Hepatocyte (in vitro differentiated cells): ENCODE results near the gene JAKMIP3. TPM values are rescaled to one million over a fixed set of nuclear protein-coding genes. Genes with fewer than 3 reads are reported as not detected.

Experiments used
- DNase-seq: peaks from one replicate; pipeline ENCODE4 v3.0.0-alpha.2; 2016; ENCODE audit warnings: low spot score
- H2AFZ ChIP-seq: fragments of 200-600 bp; sonication (generic); 2 replicates; pipeline ENCODE4 v1.6.0; 2016; ENCODE audit warnings: antibody characterized with exemption, mild to moderate bottlenecking
- H3K27ac ChIP-seq: fragments of 200-600 bp; sonication (generic); 2 replicates; pipeline ENCODE4 v1.5.1; 2016; ENCODE audit warnings: mild to moderate bottlenecking
- H3K27me3 ChIP-seq: fragments of 200-600 bp; sonication (generic); 2 replicates; pipeline ENCODE4 v1.6.1; 2016
- H3K36me3 ChIP-seq: fragments of 200-600 bp; sonication (generic); replicated peaks from 2 replicates; pipeline ENCODE4 v1.5.1; 2016; ENCODE audit warnings: low read depth; ENCODE audit not compliant: insufficient read depth
- H3K4me1 ChIP-seq: fragments of 200-600 bp; sonication (generic); 2 replicates; pipeline ENCODE4 v1.5.1; 2016; ENCODE audit warnings: mild to moderate bottlenecking, moderate library complexity; ENCODE audit not compliant: insufficient read depth
- H3K4me2 ChIP-seq: fragments of 200-600 bp; sonication (generic); 2 replicates; pipeline ENCODE4 v1.6.0; 2016
- H3K4me3 ChIP-seq: fragments of 200-600 bp; sonication (generic); 2 replicates; pipeline ENCODE4 v1.5.1; 2016; ENCODE audit warnings: mild to moderate bottlenecking
- H3K79me2 ChIP-seq: fragments of 200-600 bp; sonication (generic); 2 replicates; pipeline ENCODE4 v1.6.0; 2017; ENCODE audit warnings: mild to moderate bottlenecking
- H3K9me2 ChIP-seq: fragments of 200-600 bp; sonication (generic); replicated peaks from 2 replicates; pipeline ENCODE4 v1.6.0; 2017; ENCODE audit warnings: mild to moderate bottlenecking; ENCODE audit not compliant: insufficient read depth
- H3K9me3 ChIP-seq: fragments of 200-600 bp; sonication (generic); 2 replicates; pipeline ENCODE4 v1.5.1; 2016; ENCODE audit warnings: low read depth, mild to moderate bottlenecking
- H4K20me1 ChIP-seq: fragments of 200-600 bp; sonication (generic); 2 replicates; pipeline ENCODE4 v1.6.0; 2016; ENCODE audit warnings: mild to moderate bottlenecking; ENCODE audit not compliant: insufficient read depth, poor library complexity, severe bottlenecking
- EZH2 ChIP-seq: fragments of 200-600 bp; sonication (generic); IDR thresholded peaks from 2 replicates; pipeline ENCODE4 v1.6.1; 2016; ENCODE audit warnings: antibody characterized with exemption, mild to moderate bottlenecking, borderline replicate concordance
- EZH2phosphoT487 ChIP-seq: fragments of 200-600 bp; sonication (generic); IDR thresholded peaks from one replicate; pipeline ENCODE4 v1.6.1; 2018; ENCODE audit warnings: antibody characterized with exemption, mild to moderate bottlenecking, low read depth, moderate library complexity; ENCODE audit not compliant: unreplicated experiment, severe bottlenecking
- WGBS: methylation state at CpG from one replicate; pipeline ENCODE4 v1.1.6; 2016; ENCODE audit warnings: low lambda C conversion rate; ENCODE audit errors: missing lambda C conversion rate; 5-methylcytosine and 5-hydroxymethylcytosine counted together
- polyA plus RNA-seq: library from polyadenylated mRNA; unstranded; fragments of >200 nt; fragmentation: Nextera tagmentation; extraction: Ambion mirVana; gene quantifications from 2 replicates; pipeline ENCODE4 v1.2.1, GENCODE V29; 2016
- total RNA-seq: library from RNA; depleted of rRNA; stranded (reverse); fragments of >200 nt; gene quantifications from 2 replicates; pipeline ENCODE4 v1.2.3, GENCODE V29; 2014
- TF ChIP-seq, protein P1 (sequence below): fragments of 200-600 bp; sonication (generic); IDR thresholded peaks from 2 replicates; pipeline ENCODE4 v1.5.1; 2016; ENCODE audit warnings: antibody characterized with exemption, mild to moderate bottlenecking; ENCODE audit not compliant: poor library complexity

Gene JAKMIP3
- total RNA-seq (0.10 and 0.32 TPM in 2 replicates), polyA plus RNA-seq (0.02 and 0.56 TPM in 2 replicates)

DNA sequence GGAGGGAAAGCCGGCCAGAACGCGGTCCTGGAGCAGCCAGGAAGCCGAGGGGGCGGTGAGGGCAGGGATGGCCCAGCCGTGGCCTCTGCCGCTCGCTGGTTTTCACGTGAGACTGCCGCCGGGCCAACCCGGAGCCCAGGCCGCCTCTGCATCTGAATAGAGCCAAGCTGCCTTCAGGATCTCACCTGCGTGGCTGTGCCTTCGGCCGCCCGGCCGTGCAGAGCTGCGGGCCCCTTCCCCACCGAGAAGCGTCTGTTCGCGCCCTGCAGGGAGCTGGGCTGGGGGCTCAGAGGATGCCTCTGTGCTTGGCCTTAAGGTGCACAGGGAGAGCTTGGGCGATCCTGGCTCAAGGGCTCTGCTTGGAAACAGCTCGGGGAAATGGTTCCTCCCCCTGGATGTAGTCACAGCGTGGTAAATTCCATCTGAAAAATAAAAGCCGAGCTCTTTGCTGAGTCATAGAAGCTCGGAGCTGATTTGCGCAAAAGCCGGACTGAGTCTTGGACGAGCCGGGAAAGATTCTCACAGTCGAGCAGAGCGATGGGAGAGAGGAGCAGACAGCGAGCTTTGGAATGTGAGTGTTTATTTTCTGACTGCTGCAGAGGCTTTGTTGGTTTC, at the start of gene JAKMIP3:
Gene JAKMIP3 (plus strand): TSS at position 456 of the 615 bp plus-strand sequence. CDS start 38,863 bp downstream, outside the sequence.
- Histone ChIP-seq H3K9me3 (no peaks in the 10 kb centered on the region), H3K27ac (peak within 1 kb of the TSS; percentile 62), H3K4me1 (peaks cover 8% of the 10 kb centered on the region), H2AFZ (peak within 1 kb of the TSS; percentile 60), H3K36me3 (no peaks in the 10 kb centered on the region), H3K79me2 (no peaks in the 10 kb centered on the region), H3K4me2 (peak within 1 kb of the TSS; percentile 83), H3K4me3 (peak within 1 kb of the TSS; percentile 6), H3K9me2 (no peaks in the 10 kb centered on the region), H4K20me1 (no peaks in the 10 kb centered on the region), H3K27me3 (no peaks in the 10 kb centered on the region)
- TF ChIP-seq, protein P1, sequence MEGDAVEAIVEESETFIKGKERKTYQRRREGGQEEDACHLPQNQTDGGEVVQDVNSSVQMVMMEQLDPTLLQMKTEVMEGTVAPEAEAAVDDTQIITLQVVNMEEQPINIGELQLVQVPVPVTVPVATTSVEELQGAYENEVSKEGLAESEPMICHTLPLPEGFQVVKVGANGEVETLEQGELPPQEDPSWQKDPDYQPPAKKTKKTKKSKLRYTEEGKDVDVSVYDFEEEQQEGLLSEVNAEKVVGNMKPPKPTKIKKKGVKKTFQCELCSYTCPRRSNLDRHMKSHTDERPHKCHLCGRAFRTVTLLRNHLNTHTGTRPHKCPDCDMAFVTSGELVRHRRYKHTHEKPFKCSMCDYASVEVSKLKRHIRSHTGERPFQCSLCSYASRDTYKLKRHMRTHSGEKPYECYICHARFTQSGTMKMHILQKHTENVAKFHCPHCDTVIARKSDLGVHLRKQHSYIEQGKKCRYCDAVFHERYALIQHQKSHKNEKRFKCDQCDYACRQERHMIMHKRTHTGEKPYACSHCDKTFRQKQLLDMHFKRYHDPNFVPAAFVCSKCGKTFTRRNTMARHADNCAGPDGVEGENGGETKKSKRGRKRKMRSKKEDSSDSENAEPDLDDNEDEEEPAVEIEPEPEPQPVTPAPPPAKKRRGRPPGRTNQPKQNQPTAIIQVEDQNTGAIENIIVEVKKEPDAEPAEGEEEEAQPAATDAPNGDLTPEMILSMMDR, result no peak
- no peak for TF ChIP-seq EZH2
- WGBS, result 8% methylated on average over 33 of the region's 35 CpGs
- DNase-seq, result peak; percentile 90

DNA sequence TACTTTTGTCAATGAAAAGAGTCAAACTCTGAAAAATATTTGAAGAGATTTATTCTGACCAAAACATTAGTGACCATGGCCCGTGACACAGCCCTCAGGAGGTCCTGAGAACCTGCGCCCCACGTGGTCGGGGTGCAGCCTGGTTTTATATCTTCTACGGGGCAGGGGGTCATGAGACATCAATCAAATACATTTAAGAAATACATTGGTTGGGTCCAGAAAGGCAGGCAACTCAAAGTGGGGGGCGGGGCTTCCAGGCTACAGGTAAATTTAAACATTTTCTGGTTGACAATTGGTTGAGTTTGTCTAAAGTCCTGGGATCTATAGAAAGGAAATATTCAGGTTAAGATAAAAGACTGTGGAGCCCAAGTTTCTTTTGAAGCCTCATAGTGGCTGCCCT, 49.2 kb upstream of the JAKMIP3 start:
- WGBS, result 83% methylated on average over 6 of the region's 6 CpGs
- H3K79me2 ChIP-seq, result no peaks in the 10 kb centered on the region
- no peaks in the 10 kb centered on the region for H4K20me1 ChIP-seq
- H3K4me1 ChIP-seq, result no peaks in the 10 kb centered on the region
- H2AFZ ChIP-seq, result no peak overlapping the region
- H3K4me3 ChIP-seq, result no peak overlapping the region
- H3K36me3 ChIP-seq, result no peaks in the 10 kb centered on the region
- TF ChIP-seq EZH2phosphoT487 (no peak), EZH2 (no peak)
- TF ChIP-seq, protein P1, result no peak
- H3K4me2 ChIP-seq, result no peak overlapping the region
- H3K27ac ChIP-seq, result no peak overlapping the region
- H3K9me3 ChIP-seq, result no peaks in the 10 kb centered on the region
- H3K9me2 ChIP-seq, result no peaks in the 10 kb centered on the region
- DNase-seq, result no peak
- H3K27me3 ChIP-seq, result peaks cover under 1% of the 10 kb centered on the region

DNA sequence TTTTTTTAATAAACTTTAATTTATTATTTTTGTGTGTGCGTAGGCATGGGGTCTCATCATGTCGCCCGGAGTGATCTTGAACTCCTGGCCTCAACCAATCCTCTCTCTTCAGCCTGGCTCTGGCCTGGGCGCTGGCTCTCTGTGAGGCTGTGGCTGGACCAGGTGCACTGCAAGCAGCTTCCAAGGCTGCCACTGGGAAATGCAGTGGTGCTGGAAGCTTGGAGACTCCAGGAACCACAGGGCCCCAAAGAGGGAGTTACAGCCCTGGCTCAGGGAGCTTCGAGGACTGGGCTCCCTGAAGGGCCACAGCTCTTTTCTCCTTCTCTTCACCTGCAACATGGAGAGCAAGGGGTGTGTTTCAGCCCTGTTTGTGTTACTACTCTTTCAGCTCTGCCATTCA, 47.3 kb upstream of the JAKMIP3 start:
- H3K4me1 ChIP-seq, result no peaks in the 10 kb centered on the region
- no peaks in the 10 kb centered on the region for H3K36me3 ChIP-seq
- no peaks in the 10 kb centered on the region for H3K79me2 ChIP-seq
- no peak overlapping the region for H3K4me2 ChIP-seq
- 79% methylated on average over 5 of the region's 5 CpGs for WGBS
- no peak for DNase-seq
- peaks cover 3% of the 10 kb centered on the region for H3K27me3 ChIP-seq
- H2AFZ ChIP-seq, result no peak overlapping the region
- TF ChIP-seq, protein P1, result no peak
- TF ChIP-seq EZH2phosphoT487 (no peak), EZH2 (no peak)
- H4K20me1 ChIP-seq, result no peaks in the 10 kb centered on the region
- no peak overlapping the region for H3K27ac ChIP-seq
- no peaks in the 10 kb centered on the region for H3K9me3 ChIP-seq
- no peaks in the 10 kb centered on the region for H3K9me2 ChIP-seq
- no peak overlapping the region for H3K4me3 ChIP-seq
